KMS-11 (cell line): ENCODE data around the gene SLC25A11.
"Not testable (repeated sequence)": the region's sequence is repeated elsewhere in the genome, so short reads cannot be mapped to it uniquely, and the experiment has no call there.

Source experiments
- H2AFZ ChIP-seq: fragments of 200-600 bp; sonication (generic); 2 replicates; pipeline ENCODE4 v1.6.1; 2016; ENCODE audit warnings: antibody characterized with exemption, mixed run types, low read depth
- H3K27ac ChIP-seq: fragments of 200-600 bp; sonication (generic); 2 replicates; pipeline ENCODE4 v1.6.1; 2016; ENCODE audit warnings: mild to moderate bottlenecking, mixed run types
- H3K27me3 ChIP-seq: fragments of 200-600 bp; sonication (generic); 2 replicates; pipeline ENCODE4 v1.6.1; 2017; ENCODE audit warnings: mild to moderate bottlenecking, low read depth, mixed run types, moderate library complexity; ENCODE audit not compliant: insufficient read depth
- H3K36me3 ChIP-seq: fragments of 200-600 bp; sonication (generic); 2 replicates; pipeline ENCODE4 v1.6.1; 2017; ENCODE audit warnings: mild to moderate bottlenecking, mixed run types; ENCODE audit not compliant: insufficient read depth
- H3K4me1 ChIP-seq: fragments of 200-600 bp; sonication (generic); 2 replicates; pipeline ENCODE4 v1.6.1; 2016; ENCODE audit warnings: mild to moderate bottlenecking, low read depth, mixed run types; ENCODE audit not compliant: poor library complexity, severe bottlenecking
- H3K4me2 ChIP-seq: fragments of 200-600 bp; sonication (generic); 2 replicates; pipeline ENCODE4 v1.7.0; 2016; ENCODE audit warnings: mild to moderate bottlenecking, mixed run types
- H3K4me3 ChIP-seq: fragments of 200-600 bp; sonication (generic); IDR thresholded peaks from 2 replicates; pipeline ENCODE4 v1.6.1; 2017; ENCODE audit warnings: low read depth, low read length, mixed read lengths; ENCODE audit not compliant: insufficient read depth
- H3K79me2 ChIP-seq: fragments of 200-600 bp; sonication (generic); 2 replicates; pipeline ENCODE4 v1.6.1; 2016; ENCODE audit warnings: low read depth, mixed run types; ENCODE audit not compliant: insufficient read depth
- H3K9ac ChIP-seq: fragments of 200-600 bp; sonication (generic); 2 replicates; pipeline ENCODE4 v1.6.1; 2016; ENCODE audit warnings: mild to moderate bottlenecking, mixed run types
- H4K20me1 ChIP-seq: fragments of 200-600 bp; sonication (generic); 2 replicates; pipeline ENCODE4 v1.6.1; 2016; ENCODE audit warnings: mild to moderate bottlenecking, mixed run types; ENCODE audit not compliant: insufficient read depth
- CTCF ChIP-seq: fragments of 200-600 bp; sonication (generic); conservative IDR thresholded peaks from 2 replicates; pipeline ENCODE4 v1.6.1; 2017; ENCODE audit warnings: low read depth, mild to moderate bottlenecking, antibody characterized with exemption, low read length, moderate library complexity, mixed read lengths

SLC25A11 gene

GRCh38 chr17:4921320-4921719 is 18.5 kb downstream of the SLC25A11 start:
- no peaks in the 10 kb centered on the region for H4K20me1 ChIP-seq
- no peak overlapping the region for H3K27ac ChIP-seq
- no peak for TF ChIP-seq CTCF
- no peak overlapping the region for H2AFZ ChIP-seq
- H3K79me2 ChIP-seq: no peaks in the 10 kb centered on the region
- no peak overlapping the region for H3K4me3 ChIP-seq
- H3K27me3 ChIP-seq: no peaks in the 10 kb centered on the region
- H3K4me2 ChIP-seq: no peak overlapping the region
- H3K4me1 ChIP-seq: no peaks in the 10 kb centered on the region
- H3K36me3 ChIP-seq: no peaks in the 10 kb centered on the region
- no peak overlapping the region for H3K9ac ChIP-seq

GRCh38 chr17:4920351-4921048 is 19.3 kb downstream of the SLC25A11 start:
- Histone ChIP-seq H4K20me1 (no peaks in the 10 kb centered on the region), H3K4me3 (no peak overlapping the region), H2AFZ (no peak overlapping the region), H3K79me2 (no peaks in the 10 kb centered on the region), H3K27ac (no peak overlapping the region), H3K4me1 (no peaks in the 10 kb centered on the region), H3K36me3 (no peaks in the 10 kb centered on the region), H3K27me3 (no peaks in the 10 kb centered on the region), H3K9ac (no peak overlapping the region), H3K4me2 (no peak overlapping the region)
- no peak for TF ChIP-seq CTCF

GRCh38 chr17:4919511-4920047 is 20.3 kb downstream of the SLC25A11 start:
- H3K4me2 ChIP-seq: no peak overlapping the region
- H3K9ac ChIP-seq: no peak overlapping the region
- no peaks in the 10 kb centered on the region for H3K4me1 ChIP-seq
- H3K36me3 ChIP-seq: no peaks in the 10 kb centered on the region
- no peak overlapping the region for H2AFZ ChIP-seq
- H3K79me2 ChIP-seq: no peaks in the 10 kb centered on the region
- no peak for TF ChIP-seq CTCF
- no peak overlapping the region for H3K27ac ChIP-seq
- no peak overlapping the region for H3K4me3 ChIP-seq
- no peaks in the 10 kb centered on the region for H4K20me1 ChIP-seq
- H3K27me3 ChIP-seq: no peaks in the 10 kb centered on the region

GRCh38 chr17:4914551-4914950 is 25.3 kb downstream of the SLC25A11 start:
- not testable (repeated sequence) for H3K9ac ChIP-seq, H4K20me1 ChIP-seq, H2AFZ ChIP-seq, H3K4me1 ChIP-seq, H3K4me2 ChIP-seq, H3K27ac ChIP-seq, H3K4me3 ChIP-seq, H3K79me2 ChIP-seq, H3K27me3 ChIP-seq, H3K36me3 ChIP-seq

- Histone ChIP-seq H3K79me2 (no peaks in the 10 kb centered on the region), H2AFZ (no peak overlapping the region), H3K27ac (no peak overlapping the region), H3K4me3 (no peak overlapping the region), H3K36me3 (no peaks in the 10 kb centered on the region), H3K4me2 (no peak overlapping the region), H3K9ac (no peak overlapping the region), H3K4me1 (no peaks in the 10 kb centered on the region), H3K27me3 (no peaks in the 10 kb centered on the region), H4K20me1 (no peaks in the 10 kb centered on the region)
- no peak for TF ChIP-seq CTCF
Observed at GRCh38 chr17:4913994-4914393, 25.9 kb downstream of the SLC25A11 start.
